PC-9 (cell line): ENCODE results near the gene USP34. TPM values are rescaled to one million over a fixed set of nuclear protein-coding genes. Genes with fewer than 3 reads are reported as not detected.

Experiments
- BruUV-seq: library from RNA; stranded (reverse); fragments of 400-500 nt; replicated peaks from 2 replicates; lab custom pipeline; 2021; lab: Mats Ljungman, UMichigan
- CTCF ChIA-PET: fragments of 300-600 bp; sonication (Branson Sonifier 250); formaldehyde crosslinking; loops from one replicate; lab custom pipeline; 2022; ENCODE audit warnings: antibody characterized with exemption; lab: Charles Lee
- POLR2A ChIA-PET: fragments of 300-600 bp; sonication (Branson Sonifier 250); formaldehyde crosslinking; loops from one replicate; lab custom pipeline; 2022; ENCODE audit warnings: antibody characterized with exemption; ENCODE audit not compliant: unreplicated experiment; lab: Charles Lee
- DNase-seq, 2 experiments: peaks; one replicate each; pipeline versions ENCODE4 v3.0.0 to v3.0.0-alpha.2; 2015 to 2022; ENCODE audit warnings: mixed read lengths in 1 of 2
- H2AFZ ChIP-seq: fragments of 200-600 bp; sonication (generic); 2 replicates; pipeline ENCODE4 v1.8.1; 2017; ENCODE audit warnings: antibody characterized with exemption
- H3F3A ChIP-seq: fragments of 200-600 bp; sonication (generic); 2 replicates; pipeline ENCODE4 v1.8.1; 2017; ENCODE audit warnings: antibody characterized with exemption, mild to moderate bottlenecking, low read depth; ENCODE audit not compliant: insufficient read depth
- H3K27ac ChIP-seq: fragments of 200-600 bp; sonication (generic); 2 replicates; pipeline ENCODE4 v1.6.1; 2016; ENCODE audit warnings: mixed run types
- H3K27me3 ChIP-seq: fragments of 200-600 bp; sonication (generic); 2 replicates; pipeline ENCODE4 v1.6.1; 2016; ENCODE audit warnings: low read depth, mixed run types; ENCODE audit not compliant: insufficient read depth
- H3K36me3 ChIP-seq: fragments of 200-600 bp; sonication (generic); 2 replicates; pipeline ENCODE4 v1.6.1; 2016; ENCODE audit warnings: low read depth, mixed run types
- H3K4me1 ChIP-seq: fragments of 200-600 bp; sonication (generic); replicated peaks from 2 replicates; pipeline ENCODE4 v1.6.1; 2016; ENCODE audit warnings: mixed run types; ENCODE audit not compliant: insufficient read depth
- H3K4me2 ChIP-seq: fragments of 200-600 bp; sonication (generic); 2 replicates; pipeline ENCODE4 v1.6.1; 2017; ENCODE audit warnings: mixed run types
- H3K4me3 ChIP-seq: fragments of 200-600 bp; sonication (generic); 2 replicates; pipeline ENCODE4 v1.6.1; 2016; ENCODE audit warnings: mixed run types
- H3K79me2 ChIP-seq: fragments of 200-600 bp; sonication (generic); 2 replicates; pipeline ENCODE4 v1.6.1; 2017; ENCODE audit warnings: low read depth, mixed run types
- H3K9me2 ChIP-seq: fragments of 200-600 bp; sonication (generic); 2 replicates; pipeline ENCODE4 v1.8.1; 2017; ENCODE audit warnings: mild to moderate bottlenecking; ENCODE audit not compliant: insufficient read depth
- H3K9me3 ChIP-seq: fragments of 200-600 bp; sonication (generic); 2 replicates; pipeline ENCODE4 v1.8.1; 2016; ENCODE audit warnings: low read depth; ENCODE audit not compliant: insufficient read depth
- H4K20me1 ChIP-seq: fragments of 200-600 bp; sonication (generic); 2 replicates; pipeline ENCODE4 v1.8.1; 2017; ENCODE audit not compliant: insufficient read depth
- CTCF ChIP-seq: fragments of 200-600 bp; sonication (generic); conservative IDR thresholded peaks from 2 replicates; pipeline ENCODE4 v1.6.1; 2017; ENCODE audit warnings: mixed run types, antibody characterized with exemption, mild to moderate bottlenecking, moderate library complexity
- EZH2 ChIP-seq: fragments of 200-600 bp; sonication (generic); IDR thresholded peaks from 2 replicates; pipeline ENCODE4 v1.8.0; 2017; ENCODE audit warnings: antibody characterized with exemption, low read depth
- intact Hi-C: fragments of 100-400 bp; cut with micrococcal nuclease; formaldehyde crosslinking; loops from one replicate; pipeline ENCODE4 v1.10.0; 2022; ENCODE audit not compliant: unreplicated experiment
- total RNA-seq: library from RNA; stranded (reverse); gene quantifications from 2 replicates; pipeline ENCODE4 v1.2.3, GENCODE V29; 2021

Gene USP34
- total RNA-seq, 1 experiment from 2014 or later = 120 TPM

- no peaks in the 10 kb centered on the region for H3K79me2 ChIP-seq
- BruUV-seq = no TSS peak
- TF ChIP-seq EZH2 = no peak
- TF ChIP-seq CTCF = no peak
- intact Hi-C loops = loop anchor here (10.0 kb wide), 1 partner anchor 1276 kb away; no protein-coding TSS in a partner anchor
- POLR2A ChIA-PET = interaction anchor here (0.7 kb wide), 1 partner anchor 462 kb away, joined by 10 read pairs; no protein-coding TSS in a partner anchor
- H3K4me3 ChIP-seq = no peak overlapping the region
- H3K36me3 ChIP-seq = no peaks in the 10 kb centered on the region
- no peaks in the 10 kb centered on the region for H4K20me1 ChIP-seq
- H2AFZ ChIP-seq = no peak overlapping the region
- H3K4me2 ChIP-seq = no peak overlapping the region
- no peak for DNase-seq
- no peaks in the 10 kb centered on the region for H3K9me2 ChIP-seq
- H3F3A ChIP-seq = peaks cover 7% of the 10 kb centered on the region; the same call in 1 of the 2 replicates
- H3K9me3 ChIP-seq = no peaks in the 10 kb centered on the region
- H3K27me3 ChIP-seq = no peaks in the 10 kb centered on the region
- H3K27ac ChIP-seq = no peak overlapping the region
- H3K4me1 ChIP-seq = 0 out of 2 replicates have a peak, but pooled peaks cover under 1% of the 10 kb centered on the region
- CTCF ChIA-PET = no interaction called here
Measured at GRCh38 chr2:61138859-61139258, 332.0 kb downstream of the USP34 start.

Other genes starting within 250 kb of the USP34 start
- gene XPO1, start 67.3 kb upstream of the USP34 start, total RNA-seq = 228 and 236 TPM in 2 replicates